GM12864 (cell line): ENCODE measurements around the gene CHI3L1.
A peak's percentile ranks its signal among the peaks of the same experiment; 100 is the strongest.

Source experiments
- DNase-seq: peaks from one replicate; pipeline ENCODE4 v3.0.0-alpha.2; 2011; ENCODE audit warnings: low read depth
- H3K4me3 ChIP-seq: 2 replicates; pipeline ENCODE4 v1.5.1; 2011; ENCODE audit warnings: mild to moderate bottlenecking, low read depth, low read length, control low read depth
- TF ChIP-seq, protein P1 (sequence below): IDR thresholded peaks from 2 replicates; pipeline ENCODE4 v1.5.1; 2011; ENCODE audit warnings: low read depth, mild to moderate bottlenecking, moderate library complexity, low read length, control low read depth, inconsistent platforms; ENCODE audit errors: missing control alignments

Gene CHI3L1

DNA sequence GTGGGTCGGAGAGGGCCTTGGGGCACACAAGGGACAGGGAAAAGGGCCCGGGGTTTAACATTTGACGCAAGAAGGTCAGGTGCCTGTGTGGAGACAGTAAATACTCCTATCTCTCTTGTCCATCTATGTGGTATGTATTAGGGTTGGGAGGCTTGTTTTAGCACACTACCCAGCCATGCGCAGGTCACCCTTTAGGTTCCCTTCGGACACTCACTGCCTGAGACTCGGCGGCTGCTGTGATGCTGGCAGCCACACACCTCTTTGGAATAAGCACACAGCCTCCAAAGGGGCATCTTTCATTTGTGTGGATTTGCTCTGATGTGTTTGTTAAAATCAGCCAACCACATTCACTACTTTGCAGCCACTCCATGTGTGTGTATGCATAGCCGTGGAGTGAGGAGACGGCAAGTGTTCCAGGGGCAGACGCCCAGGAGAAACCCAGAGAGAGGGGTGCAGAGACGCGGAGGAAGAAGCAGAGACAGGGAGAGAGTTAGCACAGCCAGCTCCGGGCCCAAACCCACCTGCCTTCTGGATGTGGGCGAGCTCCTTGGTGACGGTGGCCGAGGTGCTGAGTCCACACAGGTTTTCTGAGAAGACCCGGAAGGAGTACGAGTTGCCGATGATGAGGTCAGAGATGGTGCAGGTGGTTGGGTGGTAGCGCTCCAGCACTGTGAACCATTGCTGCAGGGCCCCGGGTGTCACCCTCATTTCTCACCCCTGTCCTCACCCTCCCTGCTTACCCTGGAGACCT, 16.6 kb downstream of the CHI3L1 start:
- no peak for DNase-seq
- TF ChIP-seq, protein P1, sequence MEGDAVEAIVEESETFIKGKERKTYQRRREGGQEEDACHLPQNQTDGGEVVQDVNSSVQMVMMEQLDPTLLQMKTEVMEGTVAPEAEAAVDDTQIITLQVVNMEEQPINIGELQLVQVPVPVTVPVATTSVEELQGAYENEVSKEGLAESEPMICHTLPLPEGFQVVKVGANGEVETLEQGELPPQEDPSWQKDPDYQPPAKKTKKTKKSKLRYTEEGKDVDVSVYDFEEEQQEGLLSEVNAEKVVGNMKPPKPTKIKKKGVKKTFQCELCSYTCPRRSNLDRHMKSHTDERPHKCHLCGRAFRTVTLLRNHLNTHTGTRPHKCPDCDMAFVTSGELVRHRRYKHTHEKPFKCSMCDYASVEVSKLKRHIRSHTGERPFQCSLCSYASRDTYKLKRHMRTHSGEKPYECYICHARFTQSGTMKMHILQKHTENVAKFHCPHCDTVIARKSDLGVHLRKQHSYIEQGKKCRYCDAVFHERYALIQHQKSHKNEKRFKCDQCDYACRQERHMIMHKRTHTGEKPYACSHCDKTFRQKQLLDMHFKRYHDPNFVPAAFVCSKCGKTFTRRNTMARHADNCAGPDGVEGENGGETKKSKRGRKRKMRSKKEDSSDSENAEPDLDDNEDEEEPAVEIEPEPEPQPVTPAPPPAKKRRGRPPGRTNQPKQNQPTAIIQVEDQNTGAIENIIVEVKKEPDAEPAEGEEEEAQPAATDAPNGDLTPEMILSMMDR, result no peak
- H3K4me3 ChIP-seq, result no peak overlapping the region

DNA sequence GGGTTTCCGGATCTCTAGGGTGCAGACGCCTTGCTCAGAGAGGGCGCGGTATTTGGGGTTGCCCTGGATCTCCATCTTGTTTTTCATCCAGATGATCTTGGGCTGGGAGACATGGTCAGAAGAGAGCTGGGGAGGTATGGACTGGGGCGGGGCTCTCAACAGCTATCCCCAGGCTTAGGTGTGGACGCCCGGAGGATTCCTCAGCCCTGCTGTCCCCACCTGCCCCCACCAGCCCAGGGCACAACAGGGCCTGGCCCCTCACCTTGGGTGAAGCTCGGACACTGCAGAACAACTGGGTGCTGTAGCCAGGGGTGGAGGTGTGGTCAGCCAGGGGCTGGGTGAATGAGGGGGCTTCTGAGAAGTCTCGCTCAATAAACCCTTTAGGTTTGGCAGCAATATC, 17.5 kb downstream of the CHI3L1 start:
- TF ChIP-seq, protein P1, result no peak
- DNase-seq, result no peak
- no peak overlapping the region for H3K4me3 ChIP-seq

DNA sequence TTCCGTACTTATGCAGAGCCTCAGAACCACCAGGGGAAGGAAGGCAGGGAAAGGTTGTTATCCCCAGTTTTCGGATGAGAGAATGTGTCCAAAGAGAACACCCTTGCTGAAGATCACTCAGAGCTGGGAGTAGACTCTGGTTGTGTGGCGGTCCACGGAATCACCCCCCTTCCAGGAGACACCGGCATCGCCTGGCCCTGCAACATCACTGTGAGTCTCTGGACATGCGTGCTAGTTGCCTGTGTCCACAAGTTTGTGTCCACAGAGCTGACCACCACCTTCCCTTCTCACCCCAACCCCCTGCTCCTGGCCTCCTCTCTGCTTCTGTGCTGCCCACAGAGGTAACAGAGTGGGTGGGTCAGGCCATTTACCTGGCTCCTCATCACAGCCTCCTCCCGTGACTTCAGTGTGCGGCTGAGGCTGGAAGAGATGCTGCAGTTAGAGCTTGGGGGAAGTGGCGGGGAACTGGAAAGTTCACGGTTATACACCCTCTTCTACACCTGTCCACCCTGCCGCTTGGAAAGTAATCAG, 18.2 kb downstream of the CHI3L1 start:
- TF ChIP-seq, protein P1, result no peak
- DNase-seq, result no peak
- H3K4me3 ChIP-seq, result no peak overlapping the region

DNA sequence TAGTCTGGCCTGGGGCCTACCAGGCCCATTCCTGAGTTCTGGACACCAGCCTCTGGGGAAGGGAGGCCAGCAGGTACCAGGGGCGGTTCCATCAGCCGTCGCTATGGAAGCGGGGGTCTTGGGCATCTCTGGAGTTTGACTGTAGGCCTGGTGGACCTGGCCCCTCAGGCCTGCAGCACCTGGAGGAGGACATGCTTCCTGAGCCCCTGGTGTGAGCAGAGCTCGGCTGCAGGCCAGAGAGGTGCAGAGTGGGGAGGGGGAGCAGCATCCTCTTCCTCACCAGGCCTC, 18.6 kb downstream of the CHI3L1 start:
- no peak for DNase-seq
- no peak overlapping the region for H3K4me3 ChIP-seq
- TF ChIP-seq, protein P1, result no peak

DNA sequence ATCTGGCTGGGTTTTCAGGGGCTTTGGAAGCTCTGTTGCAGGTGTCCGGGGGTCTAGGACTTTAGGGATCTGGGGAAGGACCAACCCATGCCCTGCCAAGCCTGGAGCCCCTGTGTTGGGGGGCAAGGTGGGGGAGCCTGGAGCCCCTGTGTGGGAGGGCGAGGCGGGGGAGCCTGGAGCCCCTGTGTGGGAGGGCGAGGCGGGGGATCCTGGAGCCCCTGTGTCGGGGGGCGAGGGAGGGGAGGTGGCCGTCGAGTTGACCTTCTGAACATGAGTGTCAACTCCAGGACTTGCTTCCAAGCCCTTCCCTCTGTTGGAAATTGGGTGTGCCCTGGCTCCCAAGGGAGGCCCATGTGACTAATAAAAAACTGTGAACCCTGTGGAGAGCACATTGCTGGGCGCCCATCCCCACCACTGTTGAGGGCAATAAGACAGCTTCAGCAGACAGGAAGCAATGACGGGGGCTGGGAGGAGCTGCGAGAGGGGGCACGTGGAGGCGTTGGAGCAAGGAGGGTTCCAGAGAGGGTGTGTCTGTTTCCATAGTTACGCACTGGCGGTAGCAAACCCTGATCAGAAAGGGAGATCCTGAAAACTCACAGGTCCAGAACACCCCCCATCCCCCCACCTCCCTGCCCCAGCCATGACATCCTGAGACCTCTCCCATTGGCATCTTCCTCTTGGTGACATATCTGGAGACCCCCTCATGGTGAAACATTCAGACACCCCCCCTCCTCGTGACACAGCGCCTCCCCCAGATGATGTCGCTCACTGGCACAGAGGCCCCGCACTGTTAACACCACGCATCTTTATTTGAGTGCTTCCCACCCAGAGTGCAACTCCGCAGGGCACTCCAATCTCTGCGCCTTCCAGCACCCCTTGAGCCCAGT, 19.2 kb downstream of the CHI3L1 start:
- no peak for DNase-seq
- no peak overlapping the region for H3K4me3 ChIP-seq
- TF ChIP-seq, protein P1, result no peak

DNA sequence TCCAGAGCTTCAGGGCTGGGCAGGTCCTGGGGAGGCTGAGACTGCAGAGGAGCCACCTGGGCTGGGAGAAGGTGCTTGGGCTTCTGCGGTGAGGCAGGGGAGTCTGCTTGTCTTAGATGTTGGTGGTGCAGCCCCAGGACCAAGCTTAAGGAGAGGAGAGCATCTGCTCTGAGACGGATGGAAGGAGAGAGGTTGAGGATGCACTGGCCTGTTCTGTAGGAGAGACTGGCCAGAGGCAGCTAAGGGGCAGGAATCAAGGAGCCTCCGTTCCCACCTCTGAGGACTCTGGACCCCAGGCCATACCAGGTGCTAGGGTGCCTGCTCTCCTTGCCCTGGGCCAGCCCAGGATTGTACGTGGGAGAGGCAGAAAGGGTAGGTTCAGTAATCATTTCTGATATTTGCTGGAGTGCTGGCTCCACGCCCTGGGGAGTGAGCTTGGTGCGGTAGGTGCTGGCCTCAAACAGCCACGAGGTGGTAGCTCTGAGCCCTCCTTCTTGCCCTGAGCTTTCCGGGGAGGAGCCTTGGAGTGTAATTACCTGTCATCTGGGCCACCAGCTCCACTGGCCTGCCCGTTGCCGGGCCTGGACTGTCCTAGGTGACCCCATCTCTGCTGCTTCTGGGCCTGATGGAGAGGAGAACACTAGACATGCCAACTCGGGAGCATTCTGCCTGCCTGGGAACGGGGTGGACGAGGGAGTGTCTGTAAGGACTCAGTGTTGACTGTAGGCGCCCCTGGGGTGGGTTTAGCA, 20.1 kb downstream of the CHI3L1 start:
- DNase-seq, result no peak
- TF ChIP-seq, protein P1, result peak; percentile 47
- H3K4me3 ChIP-seq, result no peak overlapping the region
